HUES48 (cell line): ENCODE results near the gene CCR6.

Experiments used
- H3K27ac ChIP-seq: one replicate; pipeline ENCODE4 v1.7.0; 2013; ENCODE audit warnings: low read depth, low read length, inconsistent platforms
- H3K27me3 ChIP-seq: 2 replicates; pipeline ENCODE4 v1.6.1; 2013; ENCODE audit warnings: mild to moderate bottlenecking, low read length; ENCODE audit not compliant: control insufficient read depth, insufficient read depth
- H3K36me3 ChIP-seq: 2 replicates; pipeline ENCODE4 v1.6.1; 2013; ENCODE audit warnings: low read length; ENCODE audit not compliant: control insufficient read depth, insufficient read depth
- H3K4me1 ChIP-seq: 2 replicates; pipeline ENCODE4 v1.6.1; 2013; ENCODE audit warnings: mild to moderate bottlenecking, low read length; ENCODE audit not compliant: control insufficient read depth, insufficient read depth
- H3K4me3 ChIP-seq: 2 replicates; pipeline ENCODE4 v1.5.1; 2013; ENCODE audit warnings: mild to moderate bottlenecking, low read depth, low read length
- H3K9ac ChIP-seq: 2 replicates; pipeline ENCODE4 v1.6.1; 2013; ENCODE audit warnings: mild to moderate bottlenecking, low read depth, low read length, moderate library complexity
- H3K9me3 ChIP-seq: 2 replicates; pipeline ENCODE4 v1.6.1; 2013; ENCODE audit warnings: low read length; ENCODE audit not compliant: control insufficient read depth, insufficient read depth

The CCR6 gene

GRCh38 chr6:167091026-167091804, 31.7 kb upstream of the CCR6 start:
- H3K27ac ChIP-seq = no peak overlapping the region
- H3K27me3 ChIP-seq = no peaks in the 10 kb centered on the region
- H3K4me3 ChIP-seq = no peak overlapping the region
- H3K36me3 ChIP-seq = no peaks in the 10 kb centered on the region
- H3K9ac ChIP-seq = no peak overlapping the region
- H3K4me1 ChIP-seq = peaks cover 7% of the 10 kb centered on the region
- H3K9me3 ChIP-seq = peaks cover 15% of the 10 kb centered on the region

DNA sequence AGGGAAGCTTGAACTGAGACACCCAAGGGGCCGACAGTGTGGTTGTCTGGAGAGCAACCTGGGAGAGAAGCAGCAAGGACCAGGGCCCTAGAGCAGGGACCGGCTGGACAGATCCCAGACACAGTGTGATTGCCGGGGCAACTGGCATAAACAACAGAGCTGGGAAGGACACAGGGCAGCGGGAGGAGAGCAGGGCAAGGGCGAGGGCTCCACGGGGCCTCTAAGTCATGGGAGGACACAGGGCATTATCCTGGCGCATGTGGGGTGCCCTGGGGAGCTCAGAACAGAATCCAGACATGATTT, 31.1 kb upstream of the CCR6 start:
- Histone ChIP-seq H3K36me3 (no peaks in the 10 kb centered on the region), H3K4me1 (peaks cover 7% of the 10 kb centered on the region), H3K9me3 (peaks cover 12% of the 10 kb centered on the region), H3K27me3 (no peaks in the 10 kb centered on the region), H3K9ac (no peak overlapping the region), H3K27ac (no peak overlapping the region), H3K4me3 (no peak overlapping the region)

DNA sequence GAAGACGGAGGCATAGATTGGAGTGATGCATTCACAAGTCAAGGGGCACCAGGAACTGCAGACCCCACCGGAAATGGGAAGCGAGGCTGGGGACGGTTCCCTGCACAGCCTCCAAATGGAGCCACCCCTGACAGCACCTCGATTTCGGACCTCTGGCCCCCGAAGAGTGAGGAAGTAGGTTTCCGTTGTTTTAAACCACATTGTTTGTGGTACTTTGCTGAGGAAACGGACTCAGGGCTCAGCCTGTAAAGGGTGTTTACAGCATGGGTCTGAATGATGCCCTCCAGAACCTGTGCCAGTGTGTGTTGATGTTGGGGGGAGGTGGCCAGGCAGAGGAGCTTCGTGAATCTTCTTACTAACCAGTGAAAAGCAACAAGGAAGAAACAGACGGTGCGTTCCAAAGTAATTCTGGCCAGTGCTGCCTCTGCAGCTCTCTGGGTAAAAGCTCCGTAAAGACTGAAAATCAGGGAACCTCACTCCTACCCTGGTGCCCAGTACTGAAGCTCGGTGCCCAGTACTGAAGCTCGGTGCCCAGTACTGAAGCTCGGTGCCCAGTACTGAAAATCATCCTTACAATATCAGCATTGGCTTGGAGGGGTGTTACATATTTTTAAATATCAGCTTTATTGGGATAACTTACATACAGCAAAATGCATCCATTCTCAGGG, 30.1 kb upstream of the CCR6 start:
- H3K36me3 ChIP-seq = no peaks in the 10 kb centered on the region
- peaks cover 5% of the 10 kb centered on the region; the same call in 1 of the 2 replicates for H3K9me3 ChIP-seq
- peaks cover 7% of the 10 kb centered on the region for H3K4me1 ChIP-seq
- H3K27me3 ChIP-seq = no peaks in the 10 kb centered on the region
- no peak overlapping the region for H3K27ac ChIP-seq
- H3K9ac ChIP-seq = no peak overlapping the region
- H3K4me3 ChIP-seq = no peak overlapping the region

DNA sequence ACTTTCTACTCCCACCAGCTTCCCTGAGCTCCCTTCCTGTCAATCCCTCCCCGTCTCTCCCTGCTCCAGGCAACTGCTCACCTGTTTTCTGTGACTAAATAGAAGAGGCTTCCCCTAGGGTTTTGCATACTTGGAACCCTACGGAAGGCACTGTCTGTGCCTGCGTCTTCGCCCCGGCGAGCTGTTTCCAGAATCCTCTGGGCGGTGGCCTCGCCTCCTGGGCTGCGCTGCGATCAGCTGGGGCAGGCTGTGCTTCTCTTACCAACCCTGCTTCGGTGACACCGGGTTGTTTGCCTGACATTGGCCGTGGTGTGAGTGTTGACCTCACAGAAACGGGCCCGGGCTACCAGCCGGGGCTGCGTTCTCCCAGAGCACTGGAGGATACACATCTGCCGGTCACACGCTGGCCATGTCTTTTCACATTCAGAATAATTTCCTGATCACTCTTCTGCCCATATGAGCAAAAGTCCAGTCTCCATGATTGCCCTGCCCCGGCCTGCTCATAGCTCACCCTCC, 29.4 kb upstream of the CCR6 start:
- no peak overlapping the region for H3K4me3 ChIP-seq

GRCh38 chr6:167093922-167094432, 28.9 kb upstream of the CCR6 start:
- H3K9me3 ChIP-seq = no peaks in the 10 kb centered on the region
- H3K27me3 ChIP-seq = no peaks in the 10 kb centered on the region
- no peak overlapping the region for H3K9ac ChIP-seq
- H3K27ac ChIP-seq = peak overlapping the region; percentile 3
- H3K4me1 ChIP-seq = peaks cover 7% of the 10 kb centered on the region
- H3K4me3 ChIP-seq = no peak overlapping the region
- no peaks in the 10 kb centered on the region for H3K36me3 ChIP-seq

More for the DNA sequence above, 29.4 kb upstream of the CCR6 start:
- Histone ChIP-seq H3K4me1 (peaks cover 7% of the 10 kb centered on the region), H3K9ac (no peak overlapping the region), H3K9me3 (peaks cover under 1% of the 10 kb centered on the region; the same call in 1 of the 2 replicates), H3K27ac (no peak overlapping the region), H3K36me3 (no peaks in the 10 kb centered on the region), H3K27me3 (no peaks in the 10 kb centered on the region)

DNA sequence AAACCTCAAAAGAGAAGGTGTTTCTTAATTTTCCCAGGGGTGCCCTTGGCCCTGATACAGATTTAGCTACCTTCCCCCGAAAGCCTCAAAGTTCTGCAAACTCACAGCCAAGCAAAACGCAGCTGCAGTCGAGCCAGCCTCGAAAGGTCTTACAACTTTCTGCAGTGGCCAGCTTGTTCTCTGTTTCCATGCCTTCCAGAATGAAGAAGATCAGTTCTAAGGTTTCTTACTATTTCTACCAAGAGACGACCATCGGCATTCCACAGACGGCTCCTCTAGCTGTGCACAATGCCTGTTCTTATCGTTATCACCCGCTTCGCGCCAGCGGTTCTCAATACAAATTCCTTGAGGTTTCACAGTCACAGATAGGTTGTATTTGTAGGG, 28.5 kb upstream of the CCR6 start:
- Histone ChIP-seq H3K27ac (peak overlapping the region; percentile 3), H3K9ac (no peak overlapping the region), H3K4me1 (peaks cover 11% of the 10 kb centered on the region), H3K36me3 (no peaks in the 10 kb centered on the region), H3K27me3 (no peaks in the 10 kb centered on the region), H3K4me3 (no peak overlapping the region), H3K9me3 (no peaks in the 10 kb centered on the region)

DNA sequence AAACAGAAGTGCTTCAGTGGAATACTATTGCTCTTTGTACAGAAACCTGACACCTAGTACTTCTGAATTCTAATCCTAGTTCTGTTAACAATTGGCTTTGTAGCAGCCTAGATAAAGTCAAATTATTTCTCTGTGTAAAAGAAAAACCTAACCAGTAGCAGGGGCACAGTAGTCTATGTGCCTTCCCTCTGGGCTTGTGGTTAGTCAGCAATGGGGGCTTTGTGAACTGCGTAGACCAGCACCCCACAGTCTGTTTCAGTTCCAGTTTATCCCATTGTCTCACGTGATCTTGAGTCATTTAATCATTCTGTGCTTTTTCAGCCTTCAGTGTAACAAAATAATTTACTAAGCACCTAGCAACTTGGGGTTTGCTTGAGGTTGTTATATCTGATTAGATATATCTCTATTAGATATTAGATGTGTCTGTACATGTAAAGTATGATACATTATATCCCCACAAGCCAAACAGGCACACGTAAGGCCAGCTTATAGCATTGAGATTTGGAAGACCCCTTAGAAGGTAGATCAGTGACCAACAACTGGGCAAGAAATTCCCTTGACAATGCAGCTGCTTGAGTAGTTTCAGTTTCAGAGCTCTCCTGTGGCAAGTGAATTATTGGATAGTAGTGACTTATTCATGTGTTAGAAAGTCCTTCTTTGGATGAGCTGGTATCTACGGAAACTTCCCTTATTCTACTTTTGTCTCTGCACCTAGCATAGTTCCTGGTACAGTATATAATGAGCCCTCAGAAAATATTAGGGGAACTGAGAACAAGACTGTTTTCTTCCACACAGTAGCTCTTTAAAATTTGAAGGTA, 27.9 kb upstream of the CCR6 start:
- Histone ChIP-seq H3K27me3 (no peaks in the 10 kb centered on the region), H3K9me3 (no peaks in the 10 kb centered on the region), H3K4me1 (peaks cover 11% of the 10 kb centered on the region), H3K4me3 (no peak overlapping the region), H3K27ac (no peak overlapping the region), H3K9ac (no peak overlapping the region), H3K36me3 (no peaks in the 10 kb centered on the region)

- H3K4me3 ChIP-seq = no peak overlapping the region
- peaks cover 11% of the 10 kb centered on the region for H3K4me1 ChIP-seq
- no peak overlapping the region for H3K9ac ChIP-seq
- H3K27me3 ChIP-seq = no peaks in the 10 kb centered on the region
- H3K27ac ChIP-seq = no peak overlapping the region
- no peaks in the 10 kb centered on the region for H3K36me3 ChIP-seq
- no peaks in the 10 kb centered on the region for H3K9me3 ChIP-seq
Measured at GRCh38 chr6:167095888-167096287, 27.0 kb upstream of the CCR6 start.

DNA sequence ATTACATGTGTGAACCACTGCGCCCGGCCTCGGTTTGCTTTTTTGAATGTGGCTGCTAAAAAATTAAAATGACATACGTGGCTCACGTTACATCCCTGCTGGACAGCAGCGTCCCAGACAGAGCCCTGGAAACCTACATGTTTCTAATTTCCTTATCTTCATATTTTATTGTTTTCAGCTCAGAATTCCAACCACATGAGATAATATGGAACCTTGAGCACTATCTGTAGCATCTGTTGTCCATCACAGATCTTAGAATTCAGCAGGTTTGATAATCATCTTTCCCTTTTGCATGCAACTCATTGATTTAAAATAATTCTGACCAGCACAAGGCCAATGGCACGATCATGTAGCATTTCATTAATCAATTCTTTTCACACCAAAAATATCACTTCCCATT, 25.9 kb upstream of the CCR6 start:
- Histone ChIP-seq H3K27ac (no peak overlapping the region), H3K36me3 (no peaks in the 10 kb centered on the region), H3K4me3 (no peak overlapping the region), H3K27me3 (no peaks in the 10 kb centered on the region), H3K9me3 (no peaks in the 10 kb centered on the region), H3K4me1 (peaks cover 11% of the 10 kb centered on the region), H3K9ac (no peak overlapping the region)

DNA sequence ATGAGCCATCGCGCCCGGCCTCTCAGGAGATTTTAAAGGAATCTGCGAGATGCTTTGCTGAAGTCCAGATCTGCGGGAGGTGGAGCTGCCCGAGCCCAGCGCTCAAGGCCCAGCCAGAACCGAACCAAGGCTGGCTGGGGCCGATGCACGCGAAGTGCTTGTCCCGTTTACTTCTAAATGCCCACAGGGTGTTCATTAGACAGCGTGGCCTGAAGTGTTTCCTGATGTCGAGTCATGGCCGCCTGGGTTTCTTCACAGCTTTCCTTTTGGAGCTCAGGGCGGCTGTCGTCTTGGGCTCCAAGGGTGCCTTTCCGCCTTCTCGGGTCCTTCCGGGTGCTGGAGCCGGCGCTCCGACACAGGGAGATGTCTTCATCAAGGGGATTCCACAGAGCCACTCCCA, 25.1 kb upstream of the CCR6 start:
- Histone ChIP-seq H3K9ac (no peak overlapping the region), H3K4me1 (peaks cover 11% of the 10 kb centered on the region), H3K36me3 (no peaks in the 10 kb centered on the region), H3K9me3 (no peaks in the 10 kb centered on the region), H3K27me3 (no peaks in the 10 kb centered on the region), H3K27ac (no peak overlapping the region), H3K4me3 (no peak overlapping the region)
